DMS 273 treated with DMSO at 0.1 percent for 48 hours (cell line): ENCODE measurements around the gene KRTAP2-1.
A peak's percentile ranks its signal among the peaks of the same experiment; 100 is the strongest.
"Not testable (repeated sequence)": the region's sequence is repeated elsewhere in the genome, so short reads cannot be mapped to it uniquely, and the experiment has no call there.

ENCODE experiments used
- DNase-seq: peaks from one replicate; lab custom pipeline; 2025; lab: John Stamatoyannopoulos, UW

The KRTAP2-1 gene

GRCh38 chr17:41057547-41057946, 10.4 kb upstream of the KRTAP2-1 start:
- no peak for DNase-seq

GRCh38 chr17:41055130-41055529, 8.0 kb upstream of the KRTAP2-1 start, which contains the start of gene KRTAP2-2:
KRTAP2-2 (minus strand) TSS chr17:41055230; CDS start chr17:41055211, 19 bp downstream.
- DNase-seq = not testable (repeated sequence)

GRCh38 chr17:41054556-41054955, 7.4 kb upstream of the KRTAP2-1 start:
- not testable (repeated sequence) for DNase-seq

- no peak for DNase-seq
Measured at GRCh38 chr17:41054025-41054424, 6.9 kb upstream of the KRTAP2-1 start.

- no peak for DNase-seq
Measured at GRCh38 chr17:41052566-41052965, 5.5 kb upstream of the KRTAP2-1 start.

GRCh38 chr17:41049110-41049509, 2.0 kb upstream of the KRTAP2-1 start:
- DNase-seq = no peak

- no peak for DNase-seq
Measured at GRCh38 chr17:41048441-41048840, 1.3 kb upstream of the KRTAP2-1 start.

GRCh38 chr17:41042953-41043352, 4.2 kb downstream of the KRTAP2-1 start:
- no peak for DNase-seq

- DNase-seq = peak; percentile 56
Measured at GRCh38 chr17:41040783-41041571, 6.1 kb downstream of the KRTAP2-1 start, which contains the start of gene KRTAP1-1. KRTAP1-1 (minus strand) TSS chr17:41041450; CDS start chr17:41041397, 53 bp downstream.

GRCh38 chr17:41037853-41038350, 9.2 kb downstream of the KRTAP2-1 start:
- DNase-seq = no peak

GRCh38 chr17:41034346-41034935, 12.7 kb downstream of the KRTAP2-1 start, which contains the start of gene KRTAP1-3:
KRTAP1-3 (minus strand) TSS chr17:41034874; CDS start chr17:41034821, 53 bp downstream.
- peak; percentile 39 for DNase-seq

GRCh38 chr17:41029633-41030245, 17.4 kb downstream of the KRTAP2-1 start, which contains the start of gene KRTAP1-4:
KRTAP1-4 (minus strand) TSS chr17:41030195; CDS start chr17:41030078, 117 bp downstream.
- DNase-seq = no peak

- no peak for DNase-seq
Measured at GRCh38 chr17:41026715-41027471, 20.2 kb downstream of the KRTAP2-1 start, which contains the start of gene KRTAP1-5. KRTAP1-5 (minus strand) TSS chr17:41027208; CDS start chr17:41027155, 53 bp downstream.

- no peak for DNase-seq
Measured at GRCh38 chr17:41024697-41025096, 22.4 kb downstream of the KRTAP2-1 start.

GRCh38 chr17:41020336-41020735, 26.8 kb downstream of the KRTAP2-1 start:
- DNase-seq = no peak

- DNase-seq = no peak
Measured at GRCh38 chr17:41019415-41019814, 27.7 kb downstream of the KRTAP2-1 start.

GRCh38 chr17:41018541-41018940, 28.6 kb downstream of the KRTAP2-1 start:
- DNase-seq = no peak

- no peak for DNase-seq
Measured at GRCh38 chr17:41016578-41017215, 30.4 kb downstream of the KRTAP2-1 start.

GRCh38 chr17:41015454-41015853, 31.7 kb downstream of the KRTAP2-1 start:
- DNase-seq = no peak

GRCh38 chr17:41013606-41014005, 33.5 kb downstream of the KRTAP2-1 start:
- no peak for DNase-seq

GRCh38 chr17:41013181-41013580, 33.9 kb downstream of the KRTAP2-1 start:
- no peak for DNase-seq
